Measurements from ENCODE around the gene EMC6. TPM values are rescaled to one million over a fixed set of nuclear protein-coding genes. Genes with fewer than 3 reads are reported as not detected.
A peak's percentile ranks its signal among the peaks of the same experiment; 100 is the strongest.

EMC6 gene
- total and polyA plus RNA-seq, 2 of the 13 experiments (the other 11 are each of a cell fraction or from before 2014, with no cell fraction given): 45.1 to 47.7 TPM

DNA sequence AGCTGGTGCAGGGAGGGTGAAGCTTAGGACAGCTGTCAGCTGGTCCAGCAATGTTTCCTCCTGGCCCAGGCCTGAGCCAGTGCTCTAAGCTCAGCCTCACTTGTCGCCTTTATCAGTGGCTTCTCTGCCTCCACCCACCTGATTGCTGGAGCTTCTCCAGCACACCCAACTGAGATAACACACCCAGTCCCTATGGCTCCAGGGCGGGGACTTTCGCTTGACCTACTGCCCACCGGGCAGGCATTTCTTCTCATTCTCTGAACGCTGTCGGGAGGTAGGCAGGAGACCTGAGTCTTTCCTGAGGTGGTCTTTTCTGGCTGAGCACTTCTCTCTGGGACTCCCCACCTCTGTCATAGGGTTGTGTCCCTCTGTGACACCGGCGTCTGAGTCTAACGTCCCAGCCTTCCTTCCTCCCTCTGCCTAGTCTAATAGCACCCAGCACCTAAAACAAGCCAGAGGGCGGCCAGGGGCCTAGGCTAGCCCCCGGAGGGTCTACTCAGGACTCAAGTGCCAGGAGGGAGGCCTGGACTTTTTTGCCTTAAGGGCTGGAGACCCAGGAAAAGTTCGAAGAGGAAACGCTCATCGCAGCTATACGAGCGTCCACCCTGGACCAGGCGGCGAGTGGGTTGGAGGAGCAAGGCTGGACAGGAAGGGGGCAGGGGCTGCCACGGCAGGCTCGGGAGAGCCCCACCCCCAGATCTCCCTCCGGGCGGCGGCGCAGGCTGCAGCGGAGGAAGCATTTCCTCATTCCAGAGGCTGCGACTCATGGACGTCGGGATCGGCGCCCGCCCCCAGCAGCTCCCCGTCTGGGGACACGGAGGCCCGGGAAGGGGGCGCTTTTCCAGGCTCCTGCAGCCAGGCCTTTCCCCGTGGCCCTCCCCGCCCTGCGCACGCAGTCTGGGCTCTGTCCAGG, 990 bp upstream of the EMC6 start (continued):
- no peak for TF ChIP-seq ZNF816 (CRISPR knock-in tag; IDR thresholded peaks at IDR 0.05; ENCODE audit: borderline replicate concordance)
- TF ChIP-seq CC2D1A (CRISPR knock-in tag; IDR thresholded peaks at IDR 0.05): no peak
- peak; percentile 72 for TF ChIP-seq ZMYM3 (CRISPR knock-in tag; IDR thresholded peaks at IDR 0.05)
- TF ChIP-seq ZNF350 (CRISPR knock-in tag; IDR thresholded peaks at IDR 0.05; ENCODE audit: borderline replicate concordance, low read depth): no peak; the same call in none of the 2 replicates
- TF ChIP-seq ZNF75D (CRISPR knock-in tag; IDR thresholded peaks at IDR 0.05; ENCODE audit: borderline replicate concordance): 0 out of 2 replicates have a peak, but pooled peaks have one; percentile 74
- no peak for TF ChIP-seq MXD4 (CRISPR knock-in tag; IDR thresholded peaks at IDR 0.05)
- TF ChIP-seq ZNF672 (CRISPR knock-in tag; IDR thresholded peaks at IDR 0.05): no peak
- no peak for TF ChIP-seq ZNF652 (CRISPR knock-in tag; IDR thresholded peaks at IDR 0.05; ENCODE audit: borderline replicate concordance, low read depth)
- TF ChIP-seq ZC3H4 (CRISPR knock-in tag; IDR thresholded peaks at IDR 0.05; ENCODE audit: borderline replicate concordance): no peak
- peak; percentile 85; the same call in 1 of the 2 replicates for TF ChIP-seq PHF21A (CRISPR knock-in tag; IDR thresholded peaks at IDR 0.05)
- TF ChIP-seq, protein P1, sequence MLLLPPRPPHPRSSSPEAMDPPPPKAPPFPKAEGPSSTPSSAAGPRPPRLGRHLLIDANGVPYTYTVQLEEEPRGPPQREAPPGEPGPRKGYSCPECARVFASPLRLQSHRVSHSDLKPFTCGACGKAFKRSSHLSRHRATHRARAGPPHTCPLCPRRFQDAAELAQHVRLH (CRISPR knock-in tag; IDR thresholded peaks at IDR 0.05; ENCODE audit: borderline replicate concordance, low read depth): no peak; the same call in 1 of the 2 replicates
- no peak; the same call in 1 of the 2 replicates for TF ChIP-seq KLF9 (CRISPR knock-in tag; IDR thresholded peaks at IDR 0.05; ENCODE audit: low read depth)
- no peak for TF ChIP-seq ZNF557 (CRISPR knock-in tag; IDR thresholded peaks at IDR 0.05)
- TF ChIP-seq ZNF24 (IDR thresholded peaks at IDR 0.05): no peak
- TF ChIP-seq IKZF1 (IDR thresholded peaks at IDR 0.05): no peak
- 0 out of 2 replicates have a peak, but pooled peaks have one; percentile 17 for TF ChIP-seq KAT7 (CRISPR knock-in tag; IDR thresholded peaks at IDR 0.05; ENCODE audit: borderline replicate concordance)
- no peak for TF ChIP-seq ZNF468 (CRISPR knock-in tag; IDR thresholded peaks at IDR 0.05)
- TF ChIP-seq ZNF33A (CRISPR knock-in tag; IDR thresholded peaks at IDR 0.05; ENCODE audit: borderline replicate concordance): no peak
- TF ChIP-seq, protein P2, sequence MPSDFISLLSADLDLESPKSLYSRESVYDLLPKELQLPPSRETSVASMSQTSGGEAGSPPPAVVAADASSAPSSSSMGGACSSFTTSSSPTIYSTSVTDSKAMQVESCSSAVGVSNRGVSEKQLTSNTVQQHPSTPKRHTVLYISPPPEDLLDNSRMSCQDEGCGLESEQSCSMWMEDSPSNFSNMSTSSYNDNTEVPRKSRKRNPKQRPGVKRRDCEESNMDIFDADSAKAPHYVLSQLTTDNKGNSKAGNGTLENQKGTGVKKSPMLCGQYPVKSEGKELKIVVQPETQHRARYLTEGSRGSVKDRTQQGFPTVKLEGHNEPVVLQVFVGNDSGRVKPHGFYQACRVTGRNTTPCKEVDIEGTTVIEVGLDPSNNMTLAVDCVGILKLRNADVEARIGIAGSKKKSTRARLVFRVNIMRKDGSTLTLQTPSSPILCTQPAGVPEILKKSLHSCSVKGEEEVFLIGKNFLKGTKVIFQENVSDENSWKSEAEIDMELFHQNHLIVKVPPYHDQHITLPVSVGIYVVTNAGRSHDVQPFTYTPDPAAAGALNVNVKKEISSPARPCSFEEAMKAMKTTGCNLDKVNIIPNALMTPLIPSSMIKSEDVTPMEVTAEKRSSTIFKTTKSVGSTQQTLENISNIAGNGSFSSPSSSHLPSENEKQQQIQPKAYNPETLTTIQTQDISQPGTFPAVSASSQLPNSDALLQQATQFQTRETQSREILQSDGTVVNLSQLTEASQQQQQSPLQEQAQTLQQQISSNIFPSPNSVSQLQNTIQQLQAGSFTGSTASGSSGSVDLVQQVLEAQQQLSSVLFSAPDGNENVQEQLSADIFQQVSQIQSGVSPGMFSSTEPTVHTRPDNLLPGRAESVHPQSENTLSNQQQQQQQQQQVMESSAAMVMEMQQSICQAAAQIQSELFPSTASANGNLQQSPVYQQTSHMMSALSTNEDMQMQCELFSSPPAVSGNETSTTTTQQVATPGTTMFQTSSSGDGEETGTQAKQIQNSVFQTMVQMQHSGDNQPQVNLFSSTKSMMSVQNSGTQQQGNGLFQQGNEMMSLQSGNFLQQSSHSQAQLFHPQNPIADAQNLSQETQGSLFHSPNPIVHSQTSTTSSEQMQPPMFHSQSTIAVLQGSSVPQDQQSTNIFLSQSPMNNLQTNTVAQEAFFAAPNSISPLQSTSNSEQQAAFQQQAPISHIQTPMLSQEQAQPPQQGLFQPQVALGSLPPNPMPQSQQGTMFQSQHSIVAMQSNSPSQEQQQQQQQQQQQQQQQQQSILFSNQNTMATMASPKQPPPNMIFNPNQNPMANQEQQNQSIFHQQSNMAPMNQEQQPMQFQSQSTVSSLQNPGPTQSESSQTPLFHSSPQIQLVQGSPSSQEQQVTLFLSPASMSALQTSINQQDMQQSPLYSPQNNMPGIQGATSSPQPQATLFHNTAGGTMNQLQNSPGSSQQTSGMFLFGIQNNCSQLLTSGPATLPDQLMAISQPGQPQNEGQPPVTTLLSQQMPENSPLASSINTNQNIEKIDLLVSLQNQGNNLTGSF (CRISPR knock-in tag; IDR thresholded peaks at IDR 0.05): no peak
- no peak for TF ChIP-seq ZNF883 (CRISPR knock-in tag; IDR thresholded peaks at IDR 0.05; ENCODE audit: not compliant biosample characterization)

Measured in HepG2 (cell line).